Measurements from ENCODE around the gene CIZ1. TPM values are rescaled to one million over a fixed set of nuclear protein-coding genes. Genes with fewer than 3 reads are reported as not detected.
A peak's percentile ranks its signal among the peaks of the same experiment; 100 is the strongest.

Gene CIZ1
- total and polyA plus RNA-seq, 2 donors from 2014 or later, result 48.1 to 89.9 TPM

- no peak overlapping the region for H3K4me3 ChIP-seq (ENCODE audit: low read length in 3 of 3)
- no peaks in the 10 kb centered on the region for H3K9me3 ChIP-seq (ENCODE audit: control insufficient read depth in 2 of 3, insufficient read depth in 1 of 3, low read length in 3 of 3)
- DNase-seq (peak in 2 of 5 donors; percentile 50 to 71), FAIRE-seq (no peak)
- H3K27me3 ChIP-seq (ENCODE audit: control insufficient read depth, insufficient read depth, low read length), result no peaks in the 10 kb centered on the region
- no peak overlapping the region for H3K27ac ChIP-seq (ENCODE audit: low read depth in 2 of 2, low read length in 2 of 2)
- H3K36me3 ChIP-seq (ENCODE audit: control insufficient read depth in 2 of 3, insufficient read depth in 3 of 3, low read length in 3 of 3), result peaks cover 0 to 19% (median 7%) of the 10 kb centered on the region in 3 donors
- TF ChIP-seq CTCF (IDR thresholded peaks at IDR 0.05; ENCODE audit: borderline replicate concordance, extremely low read depth, insufficient read depth), result no peak
- H3K4me1 ChIP-seq (ENCODE audit: control insufficient read depth in 2 of 3, insufficient read depth in 2 of 3, low read depth in 1 of 3, low read length in 3 of 3), result peaks cover 0 to 13% (median 0%) of the 10 kb centered on the region in 3 donors
- intact Hi-C loops (cut with DNase I), result no loop called here
- no peak overlapping the region for H3K9ac ChIP-seq (ENCODE audit: low read length in 3 of 3)
These were observed 71.2 kb downstream of the CIZ1 start for GRCh38 chr9:128120061-128120740.

DNA sequence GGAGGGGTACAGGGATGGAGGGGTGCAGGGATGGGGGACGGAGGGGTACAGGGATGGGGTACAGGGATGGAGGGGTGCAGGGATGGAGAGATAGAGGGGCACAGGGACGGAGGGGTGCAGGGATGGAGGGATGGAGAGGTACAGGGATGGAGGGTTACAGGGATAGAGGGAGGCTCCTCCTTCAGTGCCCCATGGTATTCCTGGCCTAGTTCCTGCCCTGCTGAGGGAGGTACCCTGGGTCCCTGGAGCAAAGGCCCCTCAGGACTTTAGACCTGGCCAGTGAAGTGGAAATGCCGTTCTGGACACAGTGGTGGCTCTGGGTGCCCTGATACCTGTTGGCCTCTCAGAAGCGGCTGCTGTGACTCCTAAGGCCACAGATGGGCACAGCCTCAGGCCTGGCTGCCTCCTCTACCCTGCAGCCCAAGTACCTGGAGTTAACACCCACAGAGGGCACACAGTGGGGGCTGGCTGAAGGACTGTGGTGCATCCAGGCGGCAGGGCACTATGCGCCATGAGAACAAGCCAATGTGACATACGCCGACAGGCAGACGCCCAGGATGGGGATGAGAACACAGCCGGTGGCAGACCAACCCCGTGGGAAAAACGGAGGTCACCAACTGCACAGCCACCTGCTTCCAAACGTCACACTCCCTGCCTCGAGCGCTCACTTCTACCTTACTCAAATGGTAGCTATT is 72.3 kb downstream of the CIZ1 start:
- Histone ChIP-seq H3K9me3 (ENCODE audit: control insufficient read depth in 2 of 3, insufficient read depth in 1 of 3, low read length in 3 of 3) (no peaks in the 10 kb centered on the region), H3K4me3 (ENCODE audit: low read length in 3 of 3) (no peak overlapping the region), H3K9ac (ENCODE audit: low read length in 3 of 3) (no peak overlapping the region), H3K27ac (ENCODE audit: low read depth in 2 of 2, low read length in 2 of 2) (no peak overlapping the region), H3K36me3 (ENCODE audit: control insufficient read depth in 2 of 3, insufficient read depth in 3 of 3, low read length in 3 of 3) (peaks cover 0 to 13% (median 7%) of the 10 kb centered on the region in 3 donors), H3K4me1 (ENCODE audit: control insufficient read depth in 2 of 3, insufficient read depth in 2 of 3, low read depth in 1 of 3, low read length in 3 of 3) (peaks cover 0 to 22% (median 10%) of the 10 kb centered on the region in 3 donors), H3K27me3 (ENCODE audit: control insufficient read depth, insufficient read depth, low read length) (no peaks in the 10 kb centered on the region)
- peak in 2 of 5 donors; percentile 44 to 46 for DNase-seq
- intact Hi-C loops (cut with DNase I), result loop anchor here (10.0 kb wide), 1 partner anchor 174 kb away; no protein-coding TSS in a partner anchor
- no peak for FAIRE-seq
- TF ChIP-seq CTCF (IDR thresholded peaks at IDR 0.05; ENCODE audit: borderline replicate concordance, extremely low read depth, insufficient read depth), result no peak

DNA sequence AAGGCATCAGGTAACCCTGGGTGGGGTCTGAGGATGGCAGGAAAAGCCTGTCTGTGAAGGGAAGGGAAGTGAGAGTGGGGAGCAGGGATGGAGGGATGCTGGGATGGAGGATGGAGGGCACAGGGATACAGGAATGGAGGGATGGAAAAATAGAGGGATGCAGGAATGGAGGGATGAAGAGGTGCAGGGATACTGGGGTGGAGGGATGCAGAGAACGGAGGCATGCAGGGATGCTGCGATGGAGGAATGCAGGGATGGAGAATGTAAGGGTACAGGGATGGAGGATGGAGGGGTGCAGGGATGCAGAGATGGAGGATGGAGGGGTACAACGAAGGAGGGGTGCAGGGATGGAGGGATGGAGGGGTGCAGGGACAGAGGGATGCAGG is 72.9 kb downstream of the CIZ1 start:
- no peaks in the 10 kb centered on the region for H3K27me3 ChIP-seq (ENCODE audit: control insufficient read depth, insufficient read depth, low read length)
- intact Hi-C loops (cut with DNase I), result loop anchor here (10.0 kb wide), 1 partner anchor 174 kb away; no protein-coding TSS in a partner anchor
- DNase-seq, result peak in 2 of 5 donors; percentile 17 to 35
- H3K36me3 ChIP-seq (ENCODE audit: control insufficient read depth in 2 of 3, insufficient read depth in 3 of 3, low read length in 3 of 3), result peaks cover 0 to 9% (median 7%) of the 10 kb centered on the region in 3 donors
- no peaks in the 10 kb centered on the region for H3K9me3 ChIP-seq (ENCODE audit: control insufficient read depth in 2 of 3, insufficient read depth in 1 of 3, low read length in 3 of 3)
- FAIRE-seq, result no peak
- H3K9ac ChIP-seq (ENCODE audit: low read length in 3 of 3), result no peak overlapping the region
- H3K4me1 ChIP-seq (ENCODE audit: control insufficient read depth in 2 of 3, insufficient read depth in 2 of 3, low read depth in 1 of 3, low read length in 3 of 3), result peaks cover 0 to 25% (median 15%) of the 10 kb centered on the region in 3 donors
- H3K27ac ChIP-seq (ENCODE audit: low read depth in 2 of 2, low read length in 2 of 2), result no peak overlapping the region
- TF ChIP-seq CTCF (IDR thresholded peaks at IDR 0.05; ENCODE audit: borderline replicate concordance, extremely low read depth, insufficient read depth), result no peak
- H3K4me3 ChIP-seq (ENCODE audit: low read length in 3 of 3), result no peak overlapping the region

Measured in kidney (tissue), 14 donors.